HEK293 (cell line): ENCODE data around the gene RUFY4.
A peak's percentile ranks its signal among the peaks of the same experiment; 100 is the strongest.
"Not testable (repeated sequence)": the region's sequence is repeated elsewhere in the genome, so short reads cannot be mapped to it uniquely, and the experiment has no call there.

Experiments
- CTCF ChIA-PET: fragments of 350-600 bp; formaldehyde crosslinking; extraction: SDS; loops from one replicate; lab custom pipeline; 2021; ENCODE audit warnings: antibody characterized with exemption; lab: Yijun Ruan, JAX
- POLR2A ChIA-PET: fragments of 300-600 bp; formaldehyde crosslinking; extraction: SDS; loops from one replicate; lab custom pipeline; 2020; ENCODE audit warnings: antibody characterized with exemption, inconsistent platforms; lab: Yijun Ruan, JAX
- H3K27ac ChIP-seq: fragments of 200-500 bp; sonication (Bioruptor generic); 2 replicates; pipeline ENCODE4 v1.5.1; 2014; ENCODE audit warnings: low read depth, low read length, control low read depth, inconsistent platforms; ENCODE audit errors: extremely low read depth
- H3K36me3 ChIP-seq, 2 experiments: fragments of 200-500 bp in 1 of 2; sonication (Bioruptor generic) in 1 of 2; 1 replicate in 1 of 2; 2 replicates in 1 of 2; pipeline ENCODE4 v1.5.1; 2014 to 2017; ENCODE audit warnings: inconsistent platforms in 2 of 2, low read length in 2 of 2; ENCODE audit not compliant: control insufficient read depth in 2 of 2, insufficient read depth in 1 of 2
- H3K4me1 ChIP-seq: fragments of 200-500 bp; sonication (Bioruptor generic); 2 replicates; pipeline ENCODE4 v1.5.1; 2014; ENCODE audit warnings: mild to moderate bottlenecking, low read length, inconsistent platforms; ENCODE audit not compliant: control insufficient read depth, insufficient read depth
- H3K4me3 ChIP-seq: 2 replicates; pipeline ENCODE4 v1.5.1; 2011; ENCODE audit warnings: low read depth, mild to moderate bottlenecking, control low read depth, low read length, moderate library complexity
- H3K9me3 ChIP-seq: fragments of 200-500 bp; sonication (Bioruptor generic); 2 replicates; pipeline ENCODE4 v1.5.1; 2014; ENCODE audit warnings: low read depth, low read length, inconsistent platforms; ENCODE audit not compliant: control insufficient read depth, insufficient read depth
- BCL11A ChIP-seq: fragments of 450-650 bp; formaldehyde crosslinking; IDR thresholded peaks from 2 replicates; pipeline ENCODE4 v1.5.1; 2016; ENCODE audit warnings: low read depth, missing biosample characterization, missing genetic modification characterization
- BCL11B ChIP-seq: fragments of 450-650 bp; formaldehyde crosslinking; IDR thresholded peaks from 2 replicates; pipeline ENCODE4 v1.5.1; 2016; ENCODE audit warnings: low read depth, missing biosample characterization, missing genetic modification characterization
- KLF8 ChIP-seq: fragments of 450-650 bp; formaldehyde crosslinking; IDR thresholded peaks from 2 replicates; pipeline ENCODE4 v1.5.1; 2016; ENCODE audit warnings: missing biosample characterization, missing genetic modification characterization
- KLF9 ChIP-seq: fragments of 450-650 bp; formaldehyde crosslinking; IDR thresholded peaks from 2 replicates; pipeline ENCODE4 v1.5.1; 2016; ENCODE audit warnings: missing biosample characterization, missing genetic modification characterization, low read depth
- SCRT2 ChIP-seq: fragments of 450-650 bp; formaldehyde crosslinking; IDR thresholded peaks from 2 replicates; pipeline ENCODE4 v1.5.1; 2016; ENCODE audit warnings: missing biosample characterization, missing genetic modification characterization
- ZNF114 ChIP-seq: fragments of 450-650 bp; formaldehyde crosslinking; IDR thresholded peaks from 2 replicates; pipeline ENCODE4 v1.5.0; 2017; ENCODE audit warnings: missing biosample characterization, missing genetic modification characterization
- ZNF248 ChIP-seq: fragments of 450-650 bp; formaldehyde crosslinking; IDR thresholded peaks from 2 replicates; pipeline ENCODE4 v1.5.1; 2017; ENCODE audit warnings: missing biosample characterization, missing genetic modification characterization
- ZNF362 ChIP-seq: fragments of 450-650 bp; formaldehyde crosslinking; IDR thresholded peaks from 2 replicates; pipeline ENCODE4 v1.5.1; 2016; ENCODE audit warnings: missing biosample characterization, missing genetic modification characterization
- ZNF404 ChIP-seq: fragments of 450-650 bp; formaldehyde crosslinking; IDR thresholded peaks from 2 replicates; pipeline ENCODE4 v1.5.1; 2017; ENCODE audit warnings: missing biosample characterization, missing genetic modification characterization
- ZNF449 ChIP-seq: fragments of 450-650 bp; formaldehyde crosslinking; IDR thresholded peaks from 2 replicates; pipeline ENCODE4 v1.5.1; 2017; ENCODE audit warnings: missing biosample characterization, mild to moderate bottlenecking, missing genetic modification characterization, moderate library complexity
- ZNF555 ChIP-seq: fragments of 450-650 bp; formaldehyde crosslinking; conservative IDR thresholded peaks from 2 replicates; pipeline ENCODE4 v1.5.1; 2017; ENCODE audit warnings: missing biosample characterization, mild to moderate bottlenecking, missing genetic modification characterization, inconsistent platforms
- ZNF600 ChIP-seq: fragments of 450-650 bp; formaldehyde crosslinking; IDR thresholded peaks from 2 replicates; pipeline ENCODE4 v1.5.1; 2016; ENCODE audit warnings: missing biosample characterization, missing genetic modification characterization
- ZNF670 ChIP-seq: fragments of 450-650 bp; formaldehyde crosslinking; IDR thresholded peaks from 2 replicates; pipeline ENCODE4 v1.5.1; 2016; ENCODE audit warnings: missing biosample characterization, missing genetic modification characterization, low read depth
- ZNF692 ChIP-seq: fragments of 450-650 bp; formaldehyde crosslinking; IDR thresholded peaks from 2 replicates; pipeline ENCODE4 v1.5.1; 2016; ENCODE audit warnings: missing biosample characterization, missing genetic modification characterization
- ZNF747 ChIP-seq: fragments of 450-650 bp; formaldehyde crosslinking; IDR thresholded peaks from 2 replicates; pipeline ENCODE4 v1.5.1; 2016; ENCODE audit warnings: missing biosample characterization, missing genetic modification characterization

Gene RUFY4

GRCh38 chr2:218033590-218034496, 35.2 kb upstream of the RUFY4 start:
- ChIA-PET CTCF (interaction anchor here (0.7 to 2.9 kb wide), 20 partner anchors 9 to 248 kb away, joined by 3 to 25 read pairs (median 4); no protein-coding TSS in a partner anchor), POLR2A (no interaction called here)
- no peak for TF ChIP-seq ZNF114 (tag by site-specific recombination)
- no peak for TF ChIP-seq ZNF747 (tag by site-specific recombination)
- no peak for TF ChIP-seq ZNF692 (tag by site-specific recombination)
- no peak for TF ChIP-seq ZNF600 (tag by site-specific recombination)
- TF ChIP-seq ZNF670 (tag by site-specific recombination) = no peak
- TF ChIP-seq ZNF362 (tag by site-specific recombination) = no peak
- no peak for TF ChIP-seq KLF9 (tag by site-specific recombination)
- TF ChIP-seq ZNF248 (tag by site-specific recombination) = no peak
- TF ChIP-seq BCL11A (tag by site-specific recombination) = no peak
- no peak for TF ChIP-seq ZNF404 (tag by site-specific recombination)
- TF ChIP-seq KLF8 = no peak
- TF ChIP-seq ZNF555 = no peak
- no peak for TF ChIP-seq BCL11B (tag by site-specific recombination)
- Histone ChIP-seq H3K4me1 (no peaks in the 10 kb centered on the region), H3K36me3 (no peaks in the 10 kb centered on the region), H3K27ac (no peak overlapping the region), H3K4me3 (no peak overlapping the region), H3K9me3 (no peaks in the 10 kb centered on the region)

GRCh38 chr2:218034497-218035213, 34.4 kb upstream of the RUFY4 start:
- POLR2A ChIA-PET = not testable (repeated sequence)
- CTCF ChIA-PET = interaction anchor here (0.7 to 2.9 kb wide), 17 partner anchors 8 to 1293 kb away, joined by 3 to 25 read pairs (median 4); no protein-coding TSS in a partner anchor

More at GRCh38 chr2:218034497-218035213, 34.4 kb upstream of the RUFY4 start:
- H3K36me3 ChIP-seq, H3K4me1 ChIP-seq, H3K27ac ChIP-seq, H3K9me3 ChIP-seq, H3K4me3 ChIP-seq: not testable (repeated sequence)
- TF ChIP-seq SCRT2 (peak; percentile 54; the same call in 1 of the 2 replicates), ZNF449 (tag by site-specific recombination) (0 out of 2 replicates have a peak, but pooled peaks have one; percentile 43)
- TF ChIP-seq, all 188 proteins: peak for 2; not testable (repeated sequence) for 186
